ENCODE data around the gene SORCS2.

The SORCS2 gene

GRCh38 chr4:7777017-7777710 lies 584.8 kb downstream of the SORCS2 start:
- peak; percentile 40 for DNase-seq

GRCh38 chr4:7777871-7778509 lies 585.7 kb downstream of the SORCS2 start:
- DNase-seq: no peak

- DNase-seq: no peak
These were observed 586.4 kb downstream of the SORCS2 start for GRCh38 chr4:7778510-7779431.

- no peak for DNase-seq
These were observed 587.1 kb downstream of the SORCS2 start for GRCh38 chr4:7779432-7779768.

GRCh38 chr4:7780751-7781348 lies 588.5 kb downstream of the SORCS2 start:
- DNase-seq: no peak

GRCh38 chr4:7781366-7781765 lies 589.0 kb downstream of the SORCS2 start:
- DNase-seq: no peak

GRCh38 chr4:7781993-7782392 lies 589.7 kb downstream of the SORCS2 start:
- no peak for DNase-seq

GRCh38 chr4:7782783-7783182 lies 590.4 kb downstream of the SORCS2 start:
- no peak for DNase-seq

- DNase-seq: no peak
These were observed 591.2 kb downstream of the SORCS2 start for GRCh38 chr4:7783541-7783940.

- DNase-seq: no peak
These were observed 592.0 kb downstream of the SORCS2 start for GRCh38 chr4:7784131-7784870.

- no peak for DNase-seq
These were observed 592.7 kb downstream of the SORCS2 start for GRCh38 chr4:7785017-7785416.

- no peak for DNase-seq
These were observed 593.7 kb downstream of the SORCS2 start for GRCh38 chr4:7786040-7786439.

- DNase-seq: no peak
These were observed 594.2 kb downstream of the SORCS2 start for GRCh38 chr4:7786517-7786916.

- no peak for DNase-seq
These were observed 594.7 kb downstream of the SORCS2 start for GRCh38 chr4:7787067-7787466.

- no peak for DNase-seq
These were observed 595.4 kb downstream of the SORCS2 start for GRCh38 chr4:7787681-7788141.

- no peak for DNase-seq
These were observed 595.9 kb downstream of the SORCS2 start for GRCh38 chr4:7788193-7788592.

- DNase-seq: no peak
These were observed 596.5 kb downstream of the SORCS2 start for GRCh38 chr4:7788694-7789425.

- DNase-seq: no peak
These were observed 597.7 kb downstream of the SORCS2 start for GRCh38 chr4:7790023-7790422.

- DNase-seq: no peak
These were observed 598.7 kb downstream of the SORCS2 start for GRCh38 chr4:7790999-7791398.

Data from DMS53 (cell line).